Lower lobe of right lung (tissue), 2 donors: ENCODE data around the gene PBXIP1. TPM values are rescaled to one million over a fixed set of nuclear protein-coding genes. Genes with fewer than 3 reads are reported as not detected.

ENCODE experiments used
- ATAC-seq, 2 donors: fragments of 200-7000 bp; cut with Tn5 transposase; one replicate each; pipeline ENCODE4 v1.9.1; 2020 to 2022; ENCODE audit warnings: mild to moderate bottlenecking in 2 of 2, moderate library complexity in 2 of 2
- DNase-seq: peaks from one replicate; pipeline ENCODE4 v3.0.0-alpha.2; 2020
- H3K27ac ChIP-seq: fragments of 200-600 bp; one replicate; pipeline ENCODE4 v1.8.0; 2022
- H3K27me3 ChIP-seq: fragments of 200-600 bp; one replicate; pipeline ENCODE4 v1.8.0; 2022; ENCODE audit warnings: low read depth
- H3K36me3 ChIP-seq: fragments of 200-600 bp; one replicate; pipeline ENCODE4 v1.8.0; 2022; ENCODE audit warnings: mild to moderate bottlenecking
- H3K4me1 ChIP-seq: fragments of 200-600 bp; one replicate; pipeline ENCODE4 v1.8.0; 2022
- H3K4me3 ChIP-seq: fragments of 200-600 bp; one replicate; pipeline ENCODE4 v1.8.0; 2022; ENCODE audit warnings: mild to moderate bottlenecking
- H3K9me3 ChIP-seq: fragments of 200-600 bp; one replicate; pipeline ENCODE4 v1.8.0; 2022
- intact Hi-C: fragments of 100-400 bp; cut with DNase I; formaldehyde crosslinking; loops from one replicate; pipeline ENCODE4 v1.11.0; 2022
- total RNA-seq: library from RNA; stranded (reverse); fragmentation: NEBNext Ultra II Directional; extraction: Animal tissue kit (Norgen Biotek cat#: 25700); gene quantifications from one replicate; pipeline ENCODE4 v1.2.1, GENCODE V29; 2021
- TF ChIP-seq, protein P1 (sequence below): fragments of 200-600 bp; IDR thresholded peaks from one replicate; pipeline ENCODE4 v1.8.0; 2022; ENCODE audit warnings: antibody characterized with exemption, mild to moderate bottlenecking
- donor health status: DM: no; HTN: yes; CAD: no; lungs with severe emphysema.

PBXIP1 gene
- total RNA-seq, 1 donor from 2014 or later, result 68.1 TPM

DNA sequence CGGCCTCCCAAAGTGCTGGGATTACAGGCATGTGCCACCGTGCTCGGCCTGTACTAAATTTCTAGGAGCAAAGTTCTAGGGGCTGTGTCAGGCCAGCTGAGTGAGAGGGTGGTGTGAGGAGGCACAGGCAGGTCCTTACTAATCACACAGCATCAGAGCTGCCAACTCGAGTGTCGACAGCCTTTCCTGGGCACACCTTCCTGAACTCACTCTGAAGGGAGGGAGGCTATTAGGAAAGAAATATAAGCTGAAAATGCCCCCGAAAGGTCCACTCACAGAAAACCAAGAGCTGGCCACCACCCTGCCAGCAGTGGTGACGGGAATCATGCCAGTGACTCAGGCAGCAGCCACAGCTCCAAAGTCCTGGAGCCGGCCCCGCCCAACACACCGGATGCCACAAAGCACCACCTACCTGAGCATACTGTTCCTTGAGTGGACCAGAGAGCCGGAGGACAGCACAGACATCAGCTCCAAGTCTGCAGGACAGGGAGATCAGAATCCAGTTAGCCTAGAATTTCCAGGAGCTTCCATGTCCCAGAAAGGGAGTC lies 23.9 kb downstream of the PBXIP1 start:
- H3K4me3 ChIP-seq, result no peak overlapping the region
- peaks cover 9% of the 10 kb centered on the region for H3K4me1 ChIP-seq
- ATAC-seq, result peak; percentile 51
- DNase-seq, result peak; percentile 87
- H3K36me3 ChIP-seq, result peaks cover 41% of the 10 kb centered on the region
- peak overlapping the region; percentile 67 for H3K27ac ChIP-seq
- H3K9me3 ChIP-seq, result no peaks in the 10 kb centered on the region
- TF ChIP-seq, protein P1, sequence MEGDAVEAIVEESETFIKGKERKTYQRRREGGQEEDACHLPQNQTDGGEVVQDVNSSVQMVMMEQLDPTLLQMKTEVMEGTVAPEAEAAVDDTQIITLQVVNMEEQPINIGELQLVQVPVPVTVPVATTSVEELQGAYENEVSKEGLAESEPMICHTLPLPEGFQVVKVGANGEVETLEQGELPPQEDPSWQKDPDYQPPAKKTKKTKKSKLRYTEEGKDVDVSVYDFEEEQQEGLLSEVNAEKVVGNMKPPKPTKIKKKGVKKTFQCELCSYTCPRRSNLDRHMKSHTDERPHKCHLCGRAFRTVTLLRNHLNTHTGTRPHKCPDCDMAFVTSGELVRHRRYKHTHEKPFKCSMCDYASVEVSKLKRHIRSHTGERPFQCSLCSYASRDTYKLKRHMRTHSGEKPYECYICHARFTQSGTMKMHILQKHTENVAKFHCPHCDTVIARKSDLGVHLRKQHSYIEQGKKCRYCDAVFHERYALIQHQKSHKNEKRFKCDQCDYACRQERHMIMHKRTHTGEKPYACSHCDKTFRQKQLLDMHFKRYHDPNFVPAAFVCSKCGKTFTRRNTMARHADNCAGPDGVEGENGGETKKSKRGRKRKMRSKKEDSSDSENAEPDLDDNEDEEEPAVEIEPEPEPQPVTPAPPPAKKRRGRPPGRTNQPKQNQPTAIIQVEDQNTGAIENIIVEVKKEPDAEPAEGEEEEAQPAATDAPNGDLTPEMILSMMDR, result no peak
- intact Hi-C loops, result no loop called here
- no peaks in the 10 kb centered on the region for H3K27me3 ChIP-seq

DNA sequence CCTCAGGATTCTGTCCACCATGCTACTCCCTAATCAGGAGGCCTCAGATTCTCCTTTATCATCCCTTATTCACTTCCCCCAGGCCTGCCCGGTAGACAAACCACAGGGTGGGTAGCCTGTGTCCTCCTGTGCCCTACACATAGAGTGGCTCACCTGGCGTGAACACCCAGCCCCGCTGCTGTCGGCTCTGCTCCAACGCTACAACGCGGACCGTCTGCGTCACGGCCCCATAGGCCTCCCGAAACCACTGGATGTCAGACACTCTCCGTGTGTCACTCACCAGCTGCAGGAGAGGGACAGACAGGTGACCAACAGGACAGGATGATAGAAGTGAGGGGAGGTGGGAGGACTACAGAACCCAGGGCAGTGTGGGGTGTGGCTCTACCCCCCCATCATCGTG lies 29.7 kb downstream of the PBXIP1 start:
- Histone ChIP-seq H3K27me3 (no peaks in the 10 kb centered on the region), H3K36me3 (peaks cover 82% of the 10 kb centered on the region), H3K9me3 (no peaks in the 10 kb centered on the region), H3K4me1 (no peaks in the 10 kb centered on the region), H3K27ac (no peak overlapping the region), H3K4me3 (no peak overlapping the region)
- DNase-seq, result no peak
- intact Hi-C loops, result no loop called here
- no peak for ATAC-seq
- TF ChIP-seq, protein P1, result no peak

DNA sequence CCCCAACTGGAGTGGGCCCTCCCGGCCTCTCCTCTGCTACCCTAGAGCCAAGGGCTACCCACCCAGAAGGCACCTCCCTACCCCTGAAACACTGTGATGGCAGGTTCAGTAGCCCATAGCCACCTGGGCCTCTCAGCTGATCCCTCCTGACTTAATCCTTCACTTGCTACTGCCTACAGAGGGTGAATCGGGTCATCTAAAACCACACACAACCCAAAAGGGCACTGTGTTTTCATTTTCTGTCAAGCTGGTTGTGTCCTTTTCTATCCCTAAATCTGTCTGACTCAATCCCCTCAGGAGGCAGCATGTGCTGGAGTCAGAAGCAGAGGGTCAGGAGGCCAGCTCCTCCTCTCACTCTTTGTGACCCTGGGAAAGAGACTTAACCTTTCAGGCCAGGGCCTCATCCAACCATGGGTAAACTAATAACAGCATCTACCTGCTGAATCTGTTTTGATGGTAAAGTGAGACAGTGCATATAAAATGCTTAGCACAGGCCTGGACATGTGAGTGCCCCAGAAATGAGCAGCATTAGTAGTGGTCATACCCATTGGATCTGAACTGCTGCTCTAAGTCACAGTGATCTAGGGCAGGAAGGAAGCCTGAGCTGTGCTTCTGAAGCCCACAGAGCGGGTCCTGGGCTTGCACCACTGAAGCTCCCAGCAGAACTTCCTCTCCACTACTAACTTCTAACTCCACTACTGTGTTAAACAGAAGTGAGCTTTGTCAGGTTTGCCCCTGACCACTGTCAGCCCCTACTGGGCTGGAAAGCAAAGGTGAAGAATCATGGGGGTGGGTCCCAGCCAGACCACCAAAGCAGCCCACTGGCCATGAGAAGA lies 30.3 kb downstream of the PBXIP1 start:
- Histone ChIP-seq H3K4me1 (no peaks in the 10 kb centered on the region), H3K4me3 (no peak overlapping the region), H3K27me3 (no peaks in the 10 kb centered on the region), H3K27ac (no peak overlapping the region), H3K9me3 (no peaks in the 10 kb centered on the region), H3K36me3 (peaks cover 81% of the 10 kb centered on the region)
- TF ChIP-seq, protein P1, result no peak
- DNase-seq (no peak), ATAC-seq (no peak)
- intact Hi-C loops, result no loop called here

DNA sequence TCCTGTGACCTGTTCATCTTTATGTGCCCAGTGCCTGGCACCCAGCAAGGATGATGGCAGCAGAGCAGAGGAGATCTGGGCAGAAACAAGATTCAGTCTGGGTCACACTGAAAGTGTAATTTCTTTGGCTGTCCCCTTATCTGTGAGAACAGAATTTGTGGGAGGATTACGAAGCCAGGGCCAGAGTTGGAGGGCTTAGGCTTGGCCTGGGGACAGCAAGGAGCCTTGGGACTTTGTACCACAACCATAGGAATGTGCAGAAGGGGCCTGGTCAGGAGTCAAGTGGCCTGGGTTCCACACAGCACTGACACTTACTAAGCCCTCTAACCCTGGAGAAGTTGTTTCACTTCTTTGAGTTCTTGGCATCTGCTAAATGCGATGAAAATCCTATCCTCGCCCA lies 32.2 kb downstream of the PBXIP1 start:
- peak; percentile 53 to 55 for ATAC-seq
- no peak for DNase-seq
- Histone ChIP-seq H3K27me3 (no peaks in the 10 kb centered on the region), H3K4me1 (no peaks in the 10 kb centered on the region), H3K36me3 (peaks cover 72% of the 10 kb centered on the region), H3K9me3 (no peaks in the 10 kb centered on the region), H3K4me3 (no peak overlapping the region), H3K27ac (no peak overlapping the region)
- intact Hi-C loops, result no loop called here
- TF ChIP-seq, protein P1, result no peak

DNA sequence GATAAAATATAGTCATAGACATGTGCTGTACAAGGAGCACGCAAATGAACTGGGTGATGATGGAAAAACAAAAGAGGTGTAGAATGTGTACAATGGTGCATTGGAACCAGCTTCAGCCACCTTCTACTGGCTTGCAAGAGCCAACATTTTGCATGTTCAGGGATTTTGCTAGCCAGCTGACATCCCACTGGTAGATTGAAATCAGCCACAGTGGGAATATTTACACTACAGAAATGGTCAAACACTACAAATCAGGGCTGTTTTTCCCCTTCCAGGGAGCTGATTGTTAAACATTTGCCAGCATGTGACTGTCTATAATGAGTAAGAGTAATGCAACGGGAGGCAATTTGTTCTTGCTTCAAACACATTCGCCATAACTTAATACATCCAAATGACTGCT lies 42.6 kb downstream of the PBXIP1 start:
- H3K27me3 ChIP-seq, result no peaks in the 10 kb centered on the region
- H3K4me1 ChIP-seq, result no peaks in the 10 kb centered on the region
- H3K36me3 ChIP-seq, result no peaks in the 10 kb centered on the region
- DNase-seq, result no peak
- H3K9me3 ChIP-seq, result no peaks in the 10 kb centered on the region
- intact Hi-C loops, result no loop called here
- H3K27ac ChIP-seq, result no peak overlapping the region
- no peak overlapping the region for H3K4me3 ChIP-seq
- TF ChIP-seq, protein P1, result no peak
- ATAC-seq, result no peak
